ENCODE data around the gene AP1S2.
"Not testable (repeated sequence)": the region's sequence is repeated elsewhere in the genome, so short reads cannot be mapped to it uniquely, and the experiment has no call there.

AP1S2 gene

DNA sequence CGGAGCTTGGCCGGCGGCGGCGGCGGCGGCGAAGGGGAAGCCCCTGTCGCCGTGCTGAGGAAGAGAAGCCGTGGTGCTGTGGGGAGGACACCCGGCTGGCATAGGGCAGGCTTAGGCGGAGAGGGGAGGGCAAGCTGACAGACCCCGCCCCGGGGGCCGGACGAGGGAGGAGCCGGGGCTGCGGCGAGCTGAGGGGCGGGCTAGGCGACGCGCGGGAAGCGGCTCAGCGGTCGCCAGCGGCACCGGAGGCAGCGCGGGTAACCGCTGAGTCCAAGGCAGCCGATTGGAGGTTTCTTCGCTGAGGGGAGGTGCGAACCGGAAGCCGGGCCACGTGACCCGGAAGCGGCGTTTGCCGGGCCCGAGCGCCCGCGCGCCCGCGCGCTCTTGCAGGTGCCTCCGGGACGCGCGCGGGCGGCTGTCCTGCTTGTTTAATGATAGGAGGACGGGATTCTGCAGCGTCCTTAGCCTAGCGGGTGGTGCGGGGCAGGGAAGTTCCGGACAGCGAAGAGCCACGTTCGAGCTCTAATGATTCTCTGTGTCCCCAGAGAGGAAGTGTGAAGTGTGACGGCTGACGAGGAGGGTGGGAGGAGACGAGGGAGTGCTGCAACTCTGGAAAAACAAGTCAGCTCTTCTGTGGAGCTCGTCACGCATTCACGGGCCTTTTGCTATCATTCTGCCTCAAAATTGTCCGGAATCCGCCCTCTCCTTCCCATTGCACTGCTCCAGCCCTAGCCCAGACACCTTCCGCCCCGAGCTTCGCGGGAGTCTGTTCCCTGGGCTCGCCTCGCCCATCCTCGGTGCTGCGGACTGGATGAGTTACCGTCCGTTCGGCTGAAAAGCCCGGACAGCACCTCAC is at the start of gene AP1S2:
Gene AP1S2 (minus strand): TSS at position 102 of the 856 bp plus-strand sequence. CDS start 2,289 bp downstream, outside the sequence.
- H3K27me3 ChIP-seq (ENCODE audit: control insufficient read depth in 1 of 2, insufficient read depth in 2 of 2, low read length in 2 of 2): no peaks in the 10 kb centered on the region
- no peaks in the 10 kb centered on the region for H3K9me3 ChIP-seq (ENCODE audit: control insufficient read depth in 1 of 2, low read length in 2 of 2)
- peak within 1 kb of the TSS; percentile 77 for H3K27ac ChIP-seq (ENCODE audit: low read depth, low read length)
- peaks cover 0 to 4% of the 10 kb centered on the region in 2 donors for H3K4me1 ChIP-seq (ENCODE audit: control insufficient read depth in 1 of 2, insufficient read depth in 2 of 2, low read length in 2 of 2)
- H3K9ac ChIP-seq (ENCODE audit: low read depth in 1 of 2, low read length in 2 of 2): peak within 1 kb of the TSS; percentile 69 to 86
- peak within 1 kb of the TSS; percentile 87 to 88 for H3K4me3 ChIP-seq (ENCODE audit: low read depth in 1 of 2, low read length in 2 of 2)
- no peaks in the 10 kb centered on the region for H3K36me3 ChIP-seq (ENCODE audit: control insufficient read depth in 1 of 2, insufficient read depth in 2 of 2, low read length in 2 of 2)

DNA sequence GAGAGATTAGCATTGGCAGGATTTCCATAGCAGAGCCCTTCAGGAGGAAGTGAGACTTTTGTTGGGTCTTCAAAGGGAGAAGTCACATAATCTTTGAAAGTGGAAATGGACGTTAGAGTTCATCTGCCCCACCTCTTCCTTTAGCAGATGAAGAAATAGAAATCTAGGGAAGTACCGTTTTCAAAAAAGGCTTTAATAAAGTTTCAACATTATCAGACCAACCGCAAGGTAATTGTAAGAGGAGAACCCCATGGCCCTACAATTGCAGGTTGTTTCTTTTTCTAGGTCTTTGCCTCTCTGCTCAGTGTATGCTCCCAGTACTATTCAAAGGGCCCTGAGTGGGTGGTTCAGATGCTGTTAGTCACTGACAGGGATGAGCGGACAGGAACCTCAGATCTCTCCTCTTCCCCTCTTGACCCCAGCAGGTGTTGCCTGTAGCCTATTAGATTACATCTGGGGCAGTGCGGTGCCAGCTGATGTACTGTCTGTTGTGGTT is 48.6 kb upstream of the AP1S2 start:
- Histone ChIP-seq H3K4me1 (ENCODE audit: control insufficient read depth in 1 of 2, insufficient read depth in 2 of 2, low read length in 2 of 2) (no peaks in the 10 kb centered on the region), H3K9me3 (ENCODE audit: control insufficient read depth in 1 of 2, low read length in 2 of 2) (no peaks in the 10 kb centered on the region), H3K36me3 (ENCODE audit: control insufficient read depth in 1 of 2, insufficient read depth in 2 of 2, low read length in 2 of 2) (no peaks in the 10 kb centered on the region), H3K27me3 (ENCODE audit: control insufficient read depth in 1 of 2, insufficient read depth in 2 of 2, low read length in 2 of 2) (no peaks in the 10 kb centered on the region), H3K27ac (ENCODE audit: low read depth, low read length) (no peak overlapping the region), H3K4me3 (ENCODE audit: low read depth in 1 of 2, low read length in 2 of 2) (no peak overlapping the region), H3K9ac (ENCODE audit: low read depth in 1 of 2, low read length in 2 of 2) (no peak overlapping the region)

DNA sequence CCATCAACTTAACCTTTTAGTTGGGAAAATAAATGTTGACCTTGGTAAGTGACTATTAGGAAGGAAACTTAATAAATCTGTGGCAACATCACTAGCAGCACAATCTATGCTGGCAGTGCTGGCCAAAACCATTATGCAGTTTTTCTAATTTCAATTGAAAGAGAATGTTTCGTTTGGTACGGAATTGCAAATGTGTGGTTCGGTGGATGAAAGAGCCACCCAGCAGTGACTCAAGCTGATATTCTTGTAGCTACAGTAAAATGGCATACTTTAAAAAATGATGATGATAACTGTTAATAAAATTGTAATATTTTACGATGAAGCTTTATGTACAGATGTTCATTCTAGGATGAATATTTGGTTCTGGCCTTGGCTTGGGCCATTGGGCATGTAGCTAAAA is 40.7 kb upstream of the AP1S2 start:
- no peaks in the 10 kb centered on the region for H3K36me3 ChIP-seq (ENCODE audit: control insufficient read depth in 1 of 2, insufficient read depth in 2 of 2, low read length in 2 of 2)
- no peak overlapping the region for H3K27ac ChIP-seq (ENCODE audit: low read depth, low read length)
- H3K4me3 ChIP-seq (ENCODE audit: low read depth in 1 of 2, low read length in 2 of 2): no peak overlapping the region
- H3K9me3 ChIP-seq (ENCODE audit: control insufficient read depth in 1 of 2, low read length in 2 of 2): no peaks in the 10 kb centered on the region
- no peaks in the 10 kb centered on the region for H3K27me3 ChIP-seq (ENCODE audit: control insufficient read depth in 1 of 2, insufficient read depth in 2 of 2, low read length in 2 of 2)
- H3K4me1 ChIP-seq (ENCODE audit: control insufficient read depth in 1 of 2, insufficient read depth in 2 of 2, low read length in 2 of 2): no peaks in the 10 kb centered on the region
- no peak overlapping the region for H3K9ac ChIP-seq (ENCODE audit: low read depth in 1 of 2, low read length in 2 of 2)

DNA sequence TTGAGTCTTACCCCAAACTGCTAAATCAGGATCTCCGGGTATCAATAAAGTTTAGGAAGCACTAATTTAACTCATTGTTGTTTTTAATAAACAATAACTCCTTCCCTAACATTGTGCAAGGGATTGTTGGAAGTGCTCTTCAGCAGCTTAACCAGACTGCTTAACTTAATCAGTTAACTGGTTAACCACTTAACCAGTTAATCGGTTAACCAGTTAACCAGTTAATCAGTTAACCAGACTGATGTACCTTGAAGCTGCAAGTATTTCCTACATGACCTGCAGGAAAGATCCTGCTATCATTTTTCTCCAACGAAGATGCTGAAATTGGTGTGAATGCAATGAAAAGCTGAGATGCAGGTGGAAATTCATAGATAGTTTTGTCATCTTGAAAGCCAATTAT is 40.1 kb upstream of the AP1S2 start:
- Histone ChIP-seq H3K27me3 (ENCODE audit: control insufficient read depth in 1 of 2, insufficient read depth in 2 of 2, low read length in 2 of 2) (no peaks in the 10 kb centered on the region), H3K36me3 (ENCODE audit: control insufficient read depth in 1 of 2, insufficient read depth in 2 of 2, low read length in 2 of 2) (no peaks in the 10 kb centered on the region), H3K27ac (ENCODE audit: low read depth, low read length) (no peak overlapping the region), H3K9ac (ENCODE audit: low read depth in 1 of 2, low read length in 2 of 2) (no peak overlapping the region), H3K4me3 (ENCODE audit: low read depth in 1 of 2, low read length in 2 of 2) (no peak overlapping the region), H3K4me1 (ENCODE audit: control insufficient read depth in 1 of 2, insufficient read depth in 2 of 2, low read length in 2 of 2) (no peaks in the 10 kb centered on the region), H3K9me3 (ENCODE audit: control insufficient read depth in 1 of 2, low read length in 2 of 2) (no peaks in the 10 kb centered on the region)

DNA sequence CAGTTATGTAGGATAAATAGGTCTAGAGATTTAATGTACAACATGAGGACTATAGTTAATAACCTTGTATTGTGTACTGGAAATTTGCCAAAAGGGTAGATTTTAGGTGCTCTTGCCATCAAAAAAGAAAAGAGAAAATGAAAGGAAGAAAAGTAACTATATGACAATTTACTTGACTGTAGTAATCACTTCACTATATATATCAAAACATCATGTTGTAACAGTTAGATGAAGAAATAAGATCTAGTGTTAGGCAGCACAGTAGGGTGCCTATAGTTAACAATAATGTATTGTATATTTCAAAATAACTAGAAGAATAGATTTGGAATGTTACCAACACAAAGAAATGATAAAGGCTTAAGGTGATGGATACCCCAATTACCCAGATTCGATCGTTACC is 35.9 kb upstream of the AP1S2 start:
- Histone ChIP-seq H3K4me3 (ENCODE audit: low read depth in 1 of 2, low read length in 2 of 2) (no peak overlapping the region), H3K9ac (ENCODE audit: low read depth in 1 of 2, low read length in 2 of 2) (no peak overlapping the region), H3K27ac (ENCODE audit: low read depth, low read length) (no peak overlapping the region), H3K4me1 (ENCODE audit: control insufficient read depth in 1 of 2, insufficient read depth in 2 of 2, low read length in 2 of 2) (no peaks in the 10 kb centered on the region), H3K36me3 (ENCODE audit: control insufficient read depth in 1 of 2, insufficient read depth in 2 of 2, low read length in 2 of 2) (no peaks in the 10 kb centered on the region), H3K27me3 (ENCODE audit: control insufficient read depth in 1 of 2, insufficient read depth in 2 of 2, low read length in 2 of 2) (no peaks in the 10 kb centered on the region), H3K9me3 (ENCODE audit: control insufficient read depth in 1 of 2, low read length in 2 of 2) (no peaks in the 10 kb centered on the region)

DNA sequence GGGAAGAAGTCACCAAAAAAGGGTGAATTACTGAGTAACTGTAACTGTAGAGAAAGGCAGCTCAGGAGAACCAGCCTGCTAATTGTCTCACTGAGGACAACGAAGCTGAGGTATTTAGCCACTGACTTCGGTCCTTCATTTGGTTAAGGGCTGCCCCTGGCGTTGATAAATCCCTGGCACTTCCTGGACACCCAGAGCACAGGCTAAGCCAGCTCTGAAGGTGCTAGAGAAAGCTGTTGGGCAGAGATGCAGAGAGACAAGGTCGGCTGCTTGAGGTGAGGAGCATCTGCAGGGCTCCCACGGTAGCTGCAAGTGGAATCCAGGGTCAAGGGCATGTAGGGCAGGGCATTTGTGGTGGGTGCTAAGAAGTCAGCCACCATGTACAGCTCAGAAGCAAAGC is 33.4 kb upstream of the AP1S2 start:
- Histone ChIP-seq H3K27me3 (ENCODE audit: control insufficient read depth in 1 of 2, insufficient read depth in 2 of 2, low read length in 2 of 2) (no peaks in the 10 kb centered on the region), H3K9me3 (ENCODE audit: control insufficient read depth in 1 of 2, low read length in 2 of 2) (no peaks in the 10 kb centered on the region), H3K4me1 (ENCODE audit: control insufficient read depth in 1 of 2, insufficient read depth in 2 of 2, low read length in 2 of 2) (no peaks in the 10 kb centered on the region), H3K9ac (ENCODE audit: low read depth in 1 of 2, low read length in 2 of 2) (no peak overlapping the region), H3K27ac (ENCODE audit: low read depth, low read length) (no peak overlapping the region), H3K36me3 (ENCODE audit: control insufficient read depth in 1 of 2, insufficient read depth in 2 of 2, low read length in 2 of 2) (no peaks in the 10 kb centered on the region), H3K4me3 (ENCODE audit: low read depth in 1 of 2, low read length in 2 of 2) (no peak overlapping the region)

DNA sequence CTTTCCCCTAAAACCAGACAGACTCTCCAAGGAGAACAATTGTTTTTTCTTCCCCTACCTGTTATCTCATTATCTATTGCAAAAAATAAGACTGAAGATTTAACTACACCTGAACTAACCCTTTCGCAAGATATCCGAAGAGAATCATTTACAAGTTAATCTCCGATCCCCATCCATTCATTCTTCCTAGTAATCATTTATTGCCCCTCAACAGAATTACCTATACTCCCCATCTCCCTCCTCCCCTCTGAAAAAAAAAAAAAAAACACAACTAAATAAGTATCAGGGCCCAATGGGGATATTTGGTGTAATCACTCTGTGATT is 28.9 kb upstream of the AP1S2 start:
- Histone ChIP-seq H3K4me1 (ENCODE audit: control insufficient read depth in 1 of 2, insufficient read depth in 2 of 2, low read length in 2 of 2) (no peaks in the 10 kb centered on the region), H3K36me3 (ENCODE audit: control insufficient read depth in 1 of 2, insufficient read depth in 2 of 2, low read length in 2 of 2) (no peaks in the 10 kb centered on the region), H3K4me3 (ENCODE audit: low read depth in 1 of 2, low read length in 2 of 2) (no peak overlapping the region), H3K9me3 (ENCODE audit: control insufficient read depth in 1 of 2, low read length in 2 of 2) (no peaks in the 10 kb centered on the region), H3K9ac (ENCODE audit: low read depth in 1 of 2, low read length in 2 of 2) (no peak overlapping the region), H3K27me3 (ENCODE audit: control insufficient read depth in 1 of 2, insufficient read depth in 2 of 2, low read length in 2 of 2) (no peaks in the 10 kb centered on the region), H3K27ac (ENCODE audit: low read depth, low read length) (no peak overlapping the region)

DNA sequence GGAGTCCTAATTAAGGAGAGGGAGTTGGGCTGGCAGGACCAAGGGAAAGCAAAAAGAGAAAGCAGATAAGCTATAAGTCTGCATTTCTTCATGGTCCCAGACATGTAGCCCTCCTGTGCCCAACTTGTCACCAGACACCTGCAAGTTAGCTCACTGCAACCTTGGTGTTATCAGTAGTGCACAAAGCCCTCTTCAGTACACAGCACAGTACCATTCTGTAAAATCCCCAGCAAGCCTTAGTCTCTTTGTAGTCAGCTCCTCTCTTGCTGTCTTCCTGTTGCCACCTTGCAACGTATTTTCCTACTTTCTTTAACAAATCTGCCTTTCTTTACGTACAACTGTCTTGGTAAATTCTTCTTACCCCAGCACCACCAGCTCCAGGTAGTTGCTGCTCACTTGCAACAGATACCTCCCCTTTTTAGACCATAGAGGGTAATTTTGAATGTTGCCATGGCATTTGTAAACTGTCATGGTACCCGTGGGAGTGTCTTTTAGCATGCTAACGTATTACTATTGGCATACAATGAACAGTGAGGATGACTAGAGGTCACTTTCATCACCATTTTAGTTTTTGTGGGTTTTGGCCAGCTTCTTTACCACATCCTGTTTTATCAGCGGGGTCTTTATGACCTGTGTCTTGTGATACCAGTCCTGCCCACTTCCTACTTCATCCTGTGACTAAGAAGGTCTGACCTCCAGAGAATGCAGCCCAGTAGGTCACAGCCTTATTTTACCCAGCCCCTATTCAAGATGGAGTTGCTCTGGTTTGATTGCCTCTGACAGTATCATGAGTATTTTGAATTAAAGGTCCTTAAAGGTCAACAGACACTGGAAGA is 28.3 kb upstream of the AP1S2 start:
- Histone ChIP-seq H3K27me3 (ENCODE audit: control insufficient read depth in 1 of 2, insufficient read depth in 2 of 2, low read length in 2 of 2) (no peaks in the 10 kb centered on the region), H3K9me3 (ENCODE audit: control insufficient read depth in 1 of 2, low read length in 2 of 2) (no peaks in the 10 kb centered on the region), H3K4me1 (ENCODE audit: control insufficient read depth in 1 of 2, insufficient read depth in 2 of 2, low read length in 2 of 2) (no peaks in the 10 kb centered on the region), H3K9ac (ENCODE audit: low read depth in 1 of 2, low read length in 2 of 2) (no peak overlapping the region), H3K4me3 (ENCODE audit: low read depth in 1 of 2, low read length in 2 of 2) (no peak overlapping the region), H3K36me3 (ENCODE audit: control insufficient read depth in 1 of 2, insufficient read depth in 2 of 2, low read length in 2 of 2) (no peaks in the 10 kb centered on the region), H3K27ac (ENCODE audit: low read depth, low read length) (no peak overlapping the region)

DNA sequence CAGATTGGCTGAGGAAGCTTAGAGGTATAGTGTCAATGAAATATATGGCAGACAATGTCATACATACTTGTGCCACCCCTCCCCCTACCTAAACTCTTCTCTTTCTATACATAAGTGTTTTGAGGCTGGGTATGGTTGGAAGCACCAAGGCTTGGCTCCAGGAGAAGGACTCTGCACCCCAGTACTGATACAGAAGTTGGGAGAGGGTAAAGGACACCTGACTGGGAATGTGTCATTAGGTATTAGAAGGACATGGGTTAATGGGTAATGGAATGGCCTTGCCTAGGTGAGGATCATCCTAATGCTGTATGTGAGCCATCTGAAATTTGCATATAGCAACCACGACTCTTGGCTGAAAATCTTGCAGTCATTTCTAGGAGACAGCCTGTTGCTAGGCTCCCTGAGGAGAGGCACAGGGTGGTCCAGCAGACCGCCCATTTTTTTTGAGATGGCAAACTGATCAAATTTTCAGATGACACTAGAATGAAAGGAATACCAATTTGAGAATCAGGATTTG is 26.8 kb upstream of the AP1S2 start:
- Histone ChIP-seq H3K27me3 (ENCODE audit: control insufficient read depth in 1 of 2, insufficient read depth in 2 of 2, low read length in 2 of 2) (no peaks in the 10 kb centered on the region), H3K4me3 (ENCODE audit: low read depth in 1 of 2, low read length in 2 of 2) (no peak overlapping the region)

DNA sequence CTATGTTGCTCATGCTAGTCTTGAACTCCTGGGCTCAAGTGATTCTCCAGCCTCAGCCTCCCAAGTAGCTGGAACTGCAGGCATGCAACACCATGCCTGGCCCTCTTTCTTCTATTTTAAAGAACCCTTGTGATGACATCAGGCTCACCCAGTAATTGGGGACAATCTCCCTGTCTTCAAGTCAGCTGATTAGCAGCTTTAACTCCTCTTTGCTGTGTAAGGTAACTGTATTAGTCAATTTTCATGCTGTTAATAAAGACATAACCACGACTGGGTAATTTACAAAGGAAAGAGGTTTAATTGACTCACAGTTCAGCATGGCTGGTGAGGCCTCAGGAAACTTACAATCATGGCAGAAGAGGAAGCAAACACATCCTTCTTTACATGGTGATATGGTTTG is 23.3 kb upstream of the AP1S2 start:
- not testable (repeated sequence) for H3K9ac ChIP-seq (ENCODE audit: low read depth in 1 of 2, low read length in 2 of 2); H3K9me3 ChIP-seq (ENCODE audit: control insufficient read depth in 1 of 2, low read length in 2 of 2); H3K4me1 ChIP-seq (ENCODE audit: control insufficient read depth in 1 of 2, insufficient read depth in 2 of 2, low read length in 2 of 2); H3K27me3 ChIP-seq (ENCODE audit: control insufficient read depth in 1 of 2, insufficient read depth in 2 of 2, low read length in 2 of 2); H3K36me3 ChIP-seq (ENCODE audit: control insufficient read depth in 1 of 2, insufficient read depth in 2 of 2, low read length in 2 of 2); H3K4me3 ChIP-seq (ENCODE audit: low read depth in 1 of 2, low read length in 2 of 2); H3K27ac ChIP-seq (ENCODE audit: low read depth, low read length)

More for the DNA sequence above, 26.8 kb upstream of the AP1S2 start:
- no peaks in the 10 kb centered on the region for H3K36me3 ChIP-seq (ENCODE audit: control insufficient read depth in 1 of 2, insufficient read depth in 2 of 2, low read length in 2 of 2)
- no peaks in the 10 kb centered on the region for H3K4me1 ChIP-seq (ENCODE audit: control insufficient read depth in 1 of 2, insufficient read depth in 2 of 2, low read length in 2 of 2)
- no peaks in the 10 kb centered on the region for H3K9me3 ChIP-seq (ENCODE audit: control insufficient read depth in 1 of 2, low read length in 2 of 2)
- no peak overlapping the region for H3K27ac ChIP-seq (ENCODE audit: low read depth, low read length)
- H3K9ac ChIP-seq (ENCODE audit: low read depth in 1 of 2, low read length in 2 of 2): no peak overlapping the region
